ENCODE results near the gene PLD1. TPM values are rescaled to one million over a fixed set of nuclear protein-coding genes. Genes with fewer than 3 reads are reported as not detected.
A peak's percentile ranks its signal among the peaks of the same experiment; 100 is the strongest.

PLD1 gene
- polyA plus RNA-seq, 2 donors = 26.0 to 31.9 TPM

- H3K4me3 ChIP-seq (ENCODE audit: low read depth in 1 of 2, low read length in 2 of 2) = no peak overlapping the region
- H3K27ac ChIP-seq (ENCODE audit: low read depth in 2 of 2, low read length in 1 of 2) = no peak overlapping the region
- no peaks in the 10 kb centered on the region for H3K9me3 ChIP-seq (ENCODE audit: control insufficient read depth in 2 of 2, insufficient read depth in 1 of 2, low read depth in 1 of 2, low read length in 1 of 2)
- WGBS, 2 donors = 96 to 97% methylated on average over 1 of the region's 1 CpG
- H3K36me3 ChIP-seq (ENCODE audit: control insufficient read depth in 2 of 2, insufficient read depth in 2 of 2, low read length in 1 of 2) = peaks cover 4 to 13% of the 10 kb centered on the region in 2 donors
- H3K27me3 ChIP-seq (ENCODE audit: control insufficient read depth in 1 of 2, insufficient read depth in 2 of 2, low read length in 2 of 2) = no peaks in the 10 kb centered on the region
- H3K4me1 ChIP-seq (ENCODE audit: control insufficient read depth in 2 of 2, insufficient read depth in 2 of 2, low read length in 1 of 2) = no peaks in the 10 kb centered on the region
Measured at GRCh38 chr3:171673951-171674350, 136.3 kb downstream of the PLD1 start.

- H3K9me3 ChIP-seq (ENCODE audit: control insufficient read depth in 2 of 2, insufficient read depth in 1 of 2, low read depth in 1 of 2, low read length in 1 of 2) = no peaks in the 10 kb centered on the region
- no peaks in the 10 kb centered on the region for H3K27me3 ChIP-seq (ENCODE audit: control insufficient read depth in 1 of 2, insufficient read depth in 2 of 2, low read length in 2 of 2)
Measured at GRCh38 chr3:171672538-171672937, 137.7 kb downstream of the PLD1 start.

GRCh38 chr3:171672124-171672523 lies 138.2 kb downstream of the PLD1 start:
- Histone ChIP-seq H3K4me1 (ENCODE audit: control insufficient read depth in 2 of 2, insufficient read depth in 2 of 2, low read length in 1 of 2) (no peaks in the 10 kb centered on the region), H3K27me3 (ENCODE audit: control insufficient read depth in 1 of 2, insufficient read depth in 2 of 2, low read length in 2 of 2) (no peaks in the 10 kb centered on the region), H3K36me3 (ENCODE audit: control insufficient read depth in 2 of 2, insufficient read depth in 2 of 2, low read length in 1 of 2) (peaks cover 6 to 20% of the 10 kb centered on the region in 2 donors), H3K27ac (ENCODE audit: low read depth in 2 of 2, low read length in 1 of 2) (no peak overlapping the region), H3K4me3 (ENCODE audit: low read depth in 1 of 2, low read length in 2 of 2) (no peak overlapping the region), H3K9me3 (ENCODE audit: control insufficient read depth in 2 of 2, insufficient read depth in 1 of 2, low read depth in 1 of 2, low read length in 1 of 2) (no peaks in the 10 kb centered on the region)
- WGBS, 2 donors = 76 to 84% methylated on average over 3 of the region's 3 CpGs

More at GRCh38 chr3:171672538-171672937, 137.7 kb downstream of the PLD1 start:
- 96 to 99% methylated on average over 5 of the region's 5 CpGs for WGBS, 2 donors
- H3K4me3 ChIP-seq (ENCODE audit: low read depth in 1 of 2, low read length in 2 of 2) = no peak overlapping the region
- no peak overlapping the region for H3K27ac ChIP-seq (ENCODE audit: low read depth in 2 of 2, low read length in 1 of 2)
- H3K4me1 ChIP-seq (ENCODE audit: control insufficient read depth in 2 of 2, insufficient read depth in 2 of 2, low read length in 1 of 2) = no peaks in the 10 kb centered on the region
- peaks cover 4 to 18% of the 10 kb centered on the region in 2 donors for H3K36me3 ChIP-seq (ENCODE audit: control insufficient read depth in 2 of 2, insufficient read depth in 2 of 2, low read length in 1 of 2)

- Histone ChIP-seq H3K36me3 (ENCODE audit: control insufficient read depth in 2 of 2, insufficient read depth in 2 of 2, low read length in 1 of 2) (peaks cover 8 to 20% of the 10 kb centered on the region in 2 donors), H3K4me1 (ENCODE audit: control insufficient read depth in 2 of 2, insufficient read depth in 2 of 2, low read length in 1 of 2) (no peaks in the 10 kb centered on the region), H3K9me3 (ENCODE audit: control insufficient read depth in 2 of 2, insufficient read depth in 1 of 2, low read depth in 1 of 2, low read length in 1 of 2) (no peaks in the 10 kb centered on the region), H3K27me3 (ENCODE audit: control insufficient read depth in 1 of 2, insufficient read depth in 2 of 2, low read length in 2 of 2) (no peaks in the 10 kb centered on the region), H3K27ac (ENCODE audit: low read depth in 2 of 2, low read length in 1 of 2) (no peak overlapping the region), H3K4me3 (ENCODE audit: low read depth in 1 of 2, low read length in 2 of 2) (no peak overlapping the region)
- 86 to 93% methylated on average over 4 of the region's 4 CpGs for WGBS, 2 donors
Measured at GRCh38 chr3:171671709-171672108, 138.6 kb downstream of the PLD1 start.

- no peaks in the 10 kb centered on the region for H3K4me1 ChIP-seq (ENCODE audit: control insufficient read depth in 2 of 2, insufficient read depth in 2 of 2, low read length in 1 of 2)
- peaks cover 5 to 9% of the 10 kb centered on the region in 2 donors for H3K36me3 ChIP-seq (ENCODE audit: control insufficient read depth in 2 of 2, insufficient read depth in 2 of 2, low read length in 1 of 2)
- no peaks in the 10 kb centered on the region for H3K27me3 ChIP-seq (ENCODE audit: control insufficient read depth in 1 of 2, insufficient read depth in 2 of 2, low read length in 2 of 2)
- H3K4me3 ChIP-seq (ENCODE audit: low read depth in 1 of 2, low read length in 2 of 2) = no peak overlapping the region
- no peaks in the 10 kb centered on the region for H3K9me3 ChIP-seq (ENCODE audit: control insufficient read depth in 2 of 2, insufficient read depth in 1 of 2, low read depth in 1 of 2, low read length in 1 of 2)
- WGBS, 2 donors = 91 to 94% methylated on average over 4 of the region's 4 CpGs
- no peak overlapping the region for H3K27ac ChIP-seq (ENCODE audit: low read depth in 2 of 2, low read length in 1 of 2)
Measured at GRCh38 chr3:171666516-171666915, 143.8 kb downstream of the PLD1 start.

GRCh38 chr3:171663805-171664204 lies 146.5 kb downstream of the PLD1 start:
- no peaks in the 10 kb centered on the region for H3K9me3 ChIP-seq (ENCODE audit: control insufficient read depth in 2 of 2, insufficient read depth in 1 of 2, low read depth in 1 of 2, low read length in 1 of 2)
- no peak overlapping the region for H3K27ac ChIP-seq (ENCODE audit: low read depth in 2 of 2, low read length in 1 of 2)
- H3K4me3 ChIP-seq (ENCODE audit: low read depth in 1 of 2, low read length in 2 of 2) = no peak overlapping the region
- WGBS, 2 donors = 94% methylated on average over 4 of the region's 4 CpGs
- no peaks in the 10 kb centered on the region for H3K27me3 ChIP-seq (ENCODE audit: control insufficient read depth in 1 of 2, insufficient read depth in 2 of 2, low read length in 2 of 2)
- no peaks in the 10 kb centered on the region for H3K4me1 ChIP-seq (ENCODE audit: control insufficient read depth in 2 of 2, insufficient read depth in 2 of 2, low read length in 1 of 2)
- peaks cover 3 to 11% of the 10 kb centered on the region in 2 donors for H3K36me3 ChIP-seq (ENCODE audit: control insufficient read depth in 2 of 2, insufficient read depth in 2 of 2, low read length in 1 of 2)

- WGBS, 2 donors = 80 to 94% methylated on average over 3 of the region's 3 CpGs
- Histone ChIP-seq H3K36me3 (ENCODE audit: control insufficient read depth in 2 of 2, insufficient read depth in 2 of 2, low read length in 1 of 2) (peaks cover 0 to 8% of the 10 kb centered on the region in 2 donors), H3K4me1 (ENCODE audit: control insufficient read depth in 2 of 2, insufficient read depth in 2 of 2, low read length in 1 of 2) (no peaks in the 10 kb centered on the region), H3K4me3 (ENCODE audit: low read depth in 1 of 2, low read length in 2 of 2) (no peak overlapping the region), H3K9me3 (ENCODE audit: control insufficient read depth in 2 of 2, insufficient read depth in 1 of 2, low read depth in 1 of 2, low read length in 1 of 2) (no peaks in the 10 kb centered on the region), H3K27ac (ENCODE audit: low read depth in 2 of 2, low read length in 1 of 2) (no peak overlapping the region), H3K27me3 (ENCODE audit: control insufficient read depth in 1 of 2, insufficient read depth in 2 of 2, low read length in 2 of 2) (no peaks in the 10 kb centered on the region)
Measured at GRCh38 chr3:171661484-171661883, 148.8 kb downstream of the PLD1 start.

- H3K4me1 ChIP-seq (ENCODE audit: control insufficient read depth in 2 of 2, insufficient read depth in 2 of 2, low read length in 1 of 2) = no peaks in the 10 kb centered on the region
- H3K4me3 ChIP-seq (ENCODE audit: low read depth in 1 of 2, low read length in 2 of 2) = no peak overlapping the region
- WGBS, 2 donors = 51 to 63% methylated on average over 3 of the region's 3 CpGs
- H3K9me3 ChIP-seq (ENCODE audit: control insufficient read depth in 2 of 2, insufficient read depth in 1 of 2, low read depth in 1 of 2, low read length in 1 of 2) = no peaks in the 10 kb centered on the region
- no peak overlapping the region for H3K27ac ChIP-seq (ENCODE audit: low read depth in 2 of 2, low read length in 1 of 2)
- peaks cover 0 to 8% of the 10 kb centered on the region in 2 donors for H3K36me3 ChIP-seq (ENCODE audit: control insufficient read depth in 2 of 2, insufficient read depth in 2 of 2, low read length in 1 of 2)
- H3K27me3 ChIP-seq (ENCODE audit: control insufficient read depth in 1 of 2, insufficient read depth in 2 of 2, low read length in 2 of 2) = no peaks in the 10 kb centered on the region
Measured at GRCh38 chr3:171660188-171660587, 150.1 kb downstream of the PLD1 start.

GRCh38 chr3:171658841-171659240 lies 151.4 kb downstream of the PLD1 start:
- no peak overlapping the region for H3K27ac ChIP-seq (ENCODE audit: low read depth in 2 of 2, low read length in 1 of 2)

GRCh38 chr3:171654809-171655208 lies 155.5 kb downstream of the PLD1 start:
- Histone ChIP-seq H3K9me3 (ENCODE audit: control insufficient read depth in 2 of 2, insufficient read depth in 1 of 2, low read depth in 1 of 2, low read length in 1 of 2) (no peaks in the 10 kb centered on the region), H3K27me3 (ENCODE audit: control insufficient read depth in 1 of 2, insufficient read depth in 2 of 2, low read length in 2 of 2) (no peaks in the 10 kb centered on the region), H3K4me1 (ENCODE audit: control insufficient read depth in 2 of 2, insufficient read depth in 2 of 2, low read length in 1 of 2) (no peaks in the 10 kb centered on the region), H3K36me3 (ENCODE audit: control insufficient read depth in 2 of 2, insufficient read depth in 2 of 2, low read length in 1 of 2) (peaks cover 0 to 4% of the 10 kb centered on the region in 2 donors), H3K27ac (ENCODE audit: low read depth in 2 of 2, low read length in 1 of 2) (peak overlapping the region; percentile 30 to 58), H3K4me3 (ENCODE audit: low read depth in 1 of 2, low read length in 2 of 2) (no peak overlapping the region)
- WGBS, 2 donors = 9 to 29% methylated on average over 3 of the region's 3 CpGs

More at GRCh38 chr3:171658841-171659240, 151.4 kb downstream of the PLD1 start:
- no peak overlapping the region for H3K4me3 ChIP-seq (ENCODE audit: low read depth in 1 of 2, low read length in 2 of 2)
- peaks cover 0 to 8% of the 10 kb centered on the region in 2 donors for H3K36me3 ChIP-seq (ENCODE audit: control insufficient read depth in 2 of 2, insufficient read depth in 2 of 2, low read length in 1 of 2)
- no peaks in the 10 kb centered on the region for H3K4me1 ChIP-seq (ENCODE audit: control insufficient read depth in 2 of 2, insufficient read depth in 2 of 2, low read length in 1 of 2)
- no peaks in the 10 kb centered on the region for H3K9me3 ChIP-seq (ENCODE audit: control insufficient read depth in 2 of 2, insufficient read depth in 1 of 2, low read depth in 1 of 2, low read length in 1 of 2)
- H3K27me3 ChIP-seq (ENCODE audit: control insufficient read depth in 1 of 2, insufficient read depth in 2 of 2, low read length in 2 of 2) = no peaks in the 10 kb centered on the region
- WGBS, 2 donors = 87 to 93% methylated on average over 3 of the region's 3 CpGs
